LNCAP (cell line): ENCODE data around the gene THBD.

ENCODE experiments used
- TF ChIP-seq, protein P1 (sequence below): fragments of 450-650 bp; IDR thresholded peaks from 2 replicates; pipeline ENCODE4 v1.5.1; 2017; ENCODE audit warnings: mild to moderate bottlenecking

Gene THBD

DNA sequence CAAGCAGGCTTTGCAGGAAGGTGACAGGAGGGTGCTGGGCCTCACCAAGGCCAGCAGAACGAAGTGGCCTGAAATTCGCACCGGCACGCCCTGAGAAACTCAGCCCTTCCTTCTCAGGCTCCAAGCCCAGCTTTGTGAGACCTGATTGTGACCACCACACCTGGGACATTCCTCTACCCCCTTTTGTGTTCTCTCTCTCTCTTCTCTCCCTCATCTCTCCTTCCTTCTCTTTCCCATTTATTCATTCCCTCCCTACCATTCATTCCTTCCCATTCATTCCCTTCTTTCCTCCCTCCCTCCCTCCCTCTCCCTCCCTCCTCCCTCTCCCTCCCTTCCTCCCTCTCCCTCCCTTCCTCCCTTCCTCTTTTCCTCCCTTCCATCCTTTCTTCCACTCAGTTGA lies 27.8 kb upstream of the THBD start:
- TF ChIP-seq, protein P1, sequence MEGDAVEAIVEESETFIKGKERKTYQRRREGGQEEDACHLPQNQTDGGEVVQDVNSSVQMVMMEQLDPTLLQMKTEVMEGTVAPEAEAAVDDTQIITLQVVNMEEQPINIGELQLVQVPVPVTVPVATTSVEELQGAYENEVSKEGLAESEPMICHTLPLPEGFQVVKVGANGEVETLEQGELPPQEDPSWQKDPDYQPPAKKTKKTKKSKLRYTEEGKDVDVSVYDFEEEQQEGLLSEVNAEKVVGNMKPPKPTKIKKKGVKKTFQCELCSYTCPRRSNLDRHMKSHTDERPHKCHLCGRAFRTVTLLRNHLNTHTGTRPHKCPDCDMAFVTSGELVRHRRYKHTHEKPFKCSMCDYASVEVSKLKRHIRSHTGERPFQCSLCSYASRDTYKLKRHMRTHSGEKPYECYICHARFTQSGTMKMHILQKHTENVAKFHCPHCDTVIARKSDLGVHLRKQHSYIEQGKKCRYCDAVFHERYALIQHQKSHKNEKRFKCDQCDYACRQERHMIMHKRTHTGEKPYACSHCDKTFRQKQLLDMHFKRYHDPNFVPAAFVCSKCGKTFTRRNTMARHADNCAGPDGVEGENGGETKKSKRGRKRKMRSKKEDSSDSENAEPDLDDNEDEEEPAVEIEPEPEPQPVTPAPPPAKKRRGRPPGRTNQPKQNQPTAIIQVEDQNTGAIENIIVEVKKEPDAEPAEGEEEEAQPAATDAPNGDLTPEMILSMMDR = no peak

- TF ChIP-seq, protein P1 = no peak
Measured at GRCh38 chr20:23074052-23074451, 24.6 kb upstream of the THBD start.

DNA sequence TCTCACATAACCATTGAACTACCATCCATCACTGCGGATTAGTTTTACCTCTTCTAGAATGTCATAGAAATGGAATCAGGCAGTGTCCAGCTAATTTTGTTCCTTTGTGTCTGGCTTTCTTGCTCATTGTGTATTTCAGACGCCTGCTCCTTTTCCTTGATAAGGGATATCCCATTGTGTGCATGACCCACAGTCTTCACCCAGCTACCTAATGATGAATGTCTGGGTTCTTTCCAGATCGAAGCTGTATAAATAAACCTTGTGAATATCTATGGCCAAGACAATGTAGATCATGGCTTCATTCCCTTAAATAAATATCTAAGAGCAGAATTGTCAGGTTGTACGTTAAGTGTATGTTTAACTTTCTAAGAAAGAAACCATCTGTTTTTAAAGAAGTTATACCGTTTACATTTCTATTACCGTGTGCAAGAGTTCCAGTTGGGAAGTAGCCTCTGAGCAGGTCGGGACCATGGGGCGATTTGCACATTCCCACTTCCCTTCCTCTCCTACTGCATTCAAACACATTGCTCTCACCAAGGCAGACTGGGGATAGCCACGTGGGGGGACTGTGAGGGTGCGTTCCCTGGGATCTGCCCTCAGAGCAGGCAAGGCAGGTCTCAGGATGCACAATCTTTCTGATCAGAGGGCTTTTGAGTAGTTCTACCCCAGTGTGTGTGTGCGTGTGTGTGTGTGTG lies 23.6 kb upstream of the THBD start:
- TF ChIP-seq, protein P1 = no peak

DNA sequence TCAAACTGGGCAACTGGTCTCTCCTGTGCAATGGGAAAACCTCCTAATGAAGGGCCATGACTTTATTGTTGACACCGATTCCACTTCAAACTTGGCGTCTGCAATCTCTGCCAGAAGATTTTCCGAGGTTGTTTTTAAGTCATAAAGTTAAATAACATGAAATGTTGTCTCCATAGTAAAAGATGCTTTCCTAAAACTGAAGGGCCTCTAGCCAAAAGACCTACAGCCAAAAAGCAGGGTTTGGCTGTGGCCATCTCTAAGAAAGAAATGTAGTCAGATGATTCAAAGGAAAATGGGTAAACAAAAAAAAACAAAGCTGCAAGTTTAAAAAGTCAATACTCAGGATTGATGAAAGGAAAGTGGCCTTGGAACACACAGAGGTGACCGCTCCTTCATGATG lies 22.5 kb upstream of the THBD start:
- TF ChIP-seq, protein P1 = no peak

DNA sequence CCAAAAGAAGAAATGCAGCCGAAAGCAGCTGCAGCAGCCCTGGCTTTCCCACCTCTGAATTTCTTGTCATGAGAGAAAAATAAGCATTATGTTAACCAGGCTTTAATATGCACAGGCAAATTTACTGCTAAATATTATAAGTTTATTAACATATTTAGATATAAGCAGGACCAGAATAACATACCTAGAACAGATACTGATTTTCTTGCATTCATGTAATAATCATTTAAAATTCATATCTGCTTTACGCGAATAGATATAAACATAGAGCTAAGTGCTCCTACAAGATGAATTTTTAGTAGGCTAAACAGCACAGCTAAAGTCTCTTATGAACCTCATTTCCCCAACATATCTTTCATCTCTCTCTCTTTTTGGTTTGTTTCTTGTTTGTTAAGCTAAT lies 21.9 kb upstream of the THBD start:
- TF ChIP-seq, protein P1 = no peak

DNA sequence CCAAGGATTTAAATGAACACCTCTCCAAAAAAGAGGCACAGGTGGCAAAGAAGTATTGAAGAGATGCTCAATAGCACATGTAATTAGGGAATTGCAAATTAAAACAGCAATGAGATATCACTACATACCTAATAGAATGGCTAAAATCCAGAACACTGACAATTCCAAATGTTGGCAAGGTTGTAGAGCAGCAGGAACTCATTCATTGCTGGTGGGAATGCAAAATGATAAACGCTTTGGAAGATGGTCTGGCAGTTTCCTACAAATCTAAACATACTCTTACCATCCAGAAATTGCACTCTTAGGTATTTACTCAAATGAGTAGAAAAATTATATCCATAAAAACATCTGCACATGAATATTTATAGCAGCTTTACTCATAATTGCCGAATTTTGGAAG lies 19.6 kb upstream of the THBD start:
- TF ChIP-seq, protein P1 = no peak

DNA sequence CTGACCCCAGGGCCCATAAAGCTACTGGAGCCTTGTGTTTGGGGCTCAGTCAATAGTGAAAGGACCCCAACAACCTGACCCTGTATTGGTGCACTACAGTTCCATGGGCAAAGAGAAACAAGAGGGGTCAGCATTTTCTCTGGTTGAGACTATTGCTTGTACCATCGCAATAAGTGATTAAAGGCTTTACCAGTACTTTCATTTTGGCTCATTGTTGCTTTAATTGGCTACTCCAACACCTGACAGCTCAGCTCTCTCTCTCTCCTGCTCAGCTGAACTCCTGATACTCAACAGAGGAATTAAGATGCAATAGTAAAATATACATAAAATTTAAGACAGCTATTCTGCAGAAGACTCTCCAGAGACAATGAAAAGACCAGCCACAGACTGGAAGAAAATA lies 18.8 kb upstream of the THBD start:
- TF ChIP-seq, protein P1 = no peak

- TF ChIP-seq, protein P1 = no peak
Measured at GRCh38 chr20:23066772-23067171, 17.3 kb upstream of the THBD start.
